Daoy (cell line): ENCODE data around the gene SAMD14. TPM values are rescaled to one million over a fixed set of nuclear protein-coding genes. Genes with fewer than 3 reads are reported as not detected.

ENCODE experiments used
- DNase-seq: peaks from one replicate; pipeline ENCODE4 v3.0.0-alpha.2; 2015; ENCODE audit warnings: low read depth
- total RNA-seq: library from RNA; depleted of rRNA; stranded (reverse); fragments of >200 nt; shearing (Covaris generic); gene quantifications from 2 replicates; pipeline ENCODE4 v1.2.3, GENCODE V29; 2014

Gene SAMD14
- total RNA-seq, 1 experiment from 2014 or later, result 1.7 TPM

GRCh38 chr17:50113624-50114320 lies 16.2 kb downstream of the SAMD14 start:
- no peak for DNase-seq

- DNase-seq, result no peak
Measured at GRCh38 chr17:50112694-50113093, 17.3 kb downstream of the SAMD14 start.

- no peak for DNase-seq
Measured at GRCh38 chr17:50111673-50112655, 18.0 kb downstream of the SAMD14 start.

- no peak for DNase-seq
Measured at GRCh38 chr17:50110591-50111349, 19.2 kb downstream of the SAMD14 start.

- DNase-seq, result no peak
Measured at GRCh38 chr17:50109785-50110184, 20.2 kb downstream of the SAMD14 start.

- DNase-seq, result no peak
Measured at GRCh38 chr17:50109207-50109606, 20.8 kb downstream of the SAMD14 start.

- no peak for DNase-seq
Measured at GRCh38 chr17:50108556-50108955, 21.4 kb downstream of the SAMD14 start.

GRCh38 chr17:50107790-50108414 lies 22.1 kb downstream of the SAMD14 start:
- peak; percentile 54 for DNase-seq

- DNase-seq, result no peak
Measured at GRCh38 chr17:50106393-50107131, 23.4 kb downstream of the SAMD14 start.

GRCh38 chr17:50105811-50106210 lies 24.1 kb downstream of the SAMD14 start:
- DNase-seq, result no peak

GRCh38 chr17:50103941-50104340 lies 26.0 kb downstream of the SAMD14 start:
- DNase-seq, result no peak

GRCh38 chr17:50103252-50103651 lies 26.7 kb downstream of the SAMD14 start:
- no peak for DNase-seq

- DNase-seq, result peak; percentile 44
Measured at GRCh38 chr17:50102164-50102991, 27.6 kb downstream of the SAMD14 start.

GRCh38 chr17:50101346-50102163 lies 28.4 kb downstream of the SAMD14 start:
- DNase-seq, result peak; percentile 31

- DNase-seq, result peak; percentile 35
Measured at GRCh38 chr17:50100921-50101345, 29.0 kb downstream of the SAMD14 start.

GRCh38 chr17:50100480-50100883 lies 29.5 kb downstream of the SAMD14 start:
- peak; percentile 37 for DNase-seq

GRCh38 chr17:50099003-50099402 lies 31.0 kb downstream of the SAMD14 start:
- no peak for DNase-seq

GRCh38 chr17:50098583-50098982 lies 31.4 kb downstream of the SAMD14 start:
- DNase-seq, result no peak

- DNase-seq, result no peak
Measured at GRCh38 chr17:50097926-50098325, 32.0 kb downstream of the SAMD14 start.
